CD14-positive monocyte (primary cell): Measurements from ENCODE around the gene HOXD13. TPM values are rescaled to one million over a fixed set of nuclear protein-coding genes. Genes with fewer than 3 reads are reported as not detected.

Experiments
- DNase-seq, 3 donors: peaks; one replicate each; pipeline ENCODE4 v3.0.0-alpha.2; 2011 to 2022
- H2AFZ ChIP-seq: 2 replicates; pipeline ENCODE4 v1.6.0; 2012; ENCODE audit warnings: mild to moderate bottlenecking, low read depth, low read length, inconsistent platforms; ENCODE audit not compliant: insufficient read depth, poor library complexity, severe bottlenecking
- H3K27ac ChIP-seq, 2 donors: 1 replicate in 1 of 2; 2 replicates in 1 of 2; pipeline ENCODE4 v1.5.1; 2012 to 2013; ENCODE audit warnings: low read length in 2 of 2, control low read depth in 1 of 2, inconsistent platforms in 1 of 2, low read depth in 1 of 2, mild to moderate bottlenecking in 1 of 2
- H3K27me3 ChIP-seq, 2 donors: one replicate each; pipeline versions ENCODE4 v1.6.0 to v1.6.1; 2011 to 2013; ENCODE audit warnings: low read length in 2 of 2; ENCODE audit not compliant: control insufficient read depth in 2 of 2, insufficient read depth in 2 of 2
- H3K36me3 ChIP-seq, 2 donors: replicated peaks in 1 of 2; 1 replicate in 1 of 2; 2 replicates in 1 of 2; pipeline versions ENCODE4 v1.5.1 to v1.6.1; 2012 to 2013; ENCODE audit warnings: low read length in 2 of 2, control low read depth in 1 of 2, inconsistent platforms in 1 of 2, mild to moderate bottlenecking in 1 of 2; ENCODE audit not compliant: insufficient read depth in 2 of 2, control insufficient read depth in 1 of 2
- H3K4me1 ChIP-seq, 2 donors: 1 replicate in 1 of 2; 2 replicates in 1 of 2; pipeline versions ENCODE4 v1.5.1 to v1.6.1; 2012 to 2013; ENCODE audit warnings: low read length in 2 of 2, control low read depth in 1 of 2, inconsistent platforms in 1 of 2, mild to moderate bottlenecking in 1 of 2, moderate library complexity in 1 of 2; ENCODE audit not compliant: insufficient read depth in 2 of 2, control insufficient read depth in 1 of 2
- H3K4me2 ChIP-seq: replicated peaks from 2 replicates; pipeline ENCODE3; 2012; ENCODE audit warnings: low read length, moderate library complexity, mild to moderate bottlenecking; ENCODE audit not compliant: poor library complexity, severe bottlenecking; ENCODE audit errors: extremely low read depth
- H3K4me3 ChIP-seq, 3 experiments: fragments of 200-600 bp in 1 of 3; sonication (generic) in 1 of 3; replicated peaks in 1 of 3; 1 replicate in 2 of 3; 2 replicates in 1 of 3; pipeline ENCODE4 v1.5.1; 2011 to 2013; ENCODE audit warnings: low read length in 3 of 3, mild to moderate bottlenecking in 3 of 3, control low read depth in 2 of 3, low read depth in 2 of 3, inconsistent platforms in 1 of 3, moderate library complexity in 1 of 3
- H3K79me2 ChIP-seq: 2 replicates; pipeline ENCODE4 v1.6.0; 2012; ENCODE audit warnings: mild to moderate bottlenecking, control low read depth, inconsistent platforms, low read length, moderate library complexity; ENCODE audit not compliant: insufficient read depth
- H3K9ac ChIP-seq: 2 replicates; pipeline ENCODE4 v1.6.0; 2017; ENCODE audit warnings: low read length, mild to moderate bottlenecking; ENCODE audit not compliant: insufficient read depth, poor library complexity, severe bottlenecking
- H3K9me3 ChIP-seq, 2 donors: replicated peaks in 1 of 2; 1 replicate in 1 of 2; 2 replicates in 1 of 2; pipeline versions ENCODE4 v1.5.1 to v1.6.1; 2012 to 2013; ENCODE audit warnings: low read length in 2 of 2, control low read depth in 1 of 2; ENCODE audit not compliant: control insufficient read depth in 1 of 2, insufficient read depth in 1 of 2
- H4K20me1 ChIP-seq: 2 replicates; pipeline ENCODE4 v1.6.0; 2012; ENCODE audit warnings: mild to moderate bottlenecking, low read length, control low read depth, moderate library complexity; ENCODE audit not compliant: insufficient read depth
- H3K27ac Mint-ChIP-seq, 7 donors: one replicate each; pipeline ENCODE4 v1.8.0; 2020; ENCODE audit warnings: mild to moderate bottlenecking in 7 of 7, mixed read lengths in 7 of 7, moderate library complexity in 6 of 7, inconsistent platforms in 2 of 7
- H3K27me3 Mint-ChIP-seq, 3 donors: one replicate each; pipeline ENCODE4 v1.8.0; 2021 to 2022; ENCODE audit warnings: low read depth in 3 of 3, mild to moderate bottlenecking in 3 of 3, mixed read lengths in 3 of 3, moderate library complexity in 3 of 3, inconsistent platforms in 1 of 3
- H3K36me3 Mint-ChIP-seq, 2 donors: one replicate each; pipeline ENCODE4 v1.8.0; 2020; ENCODE audit warnings: mixed read lengths in 2 of 2, inconsistent platforms in 1 of 2, mild to moderate bottlenecking in 1 of 2
- H3K4me1 Mint-ChIP-seq: one replicate; pipeline ENCODE4 v1.8.0; 2020; ENCODE audit warnings: mild to moderate bottlenecking, mixed read lengths
- H3K4me3 Mint-ChIP-seq, 2 donors: one replicate each; pipeline ENCODE4 v1.8.0; 2020; ENCODE audit warnings: mild to moderate bottlenecking in 2 of 2, mixed read lengths in 2 of 2, moderate library complexity in 1 of 2
- H3K9me3 Mint-ChIP-seq, 7 donors: one replicate each; pipeline ENCODE4 v1.8.0; 2020 to 2022; ENCODE audit warnings: mixed read lengths in 7 of 7, mild to moderate bottlenecking in 6 of 7, moderate library complexity in 6 of 7, inconsistent platforms in 2 of 7
- CTCF ChIP-seq: fragments of 200-600 bp; IDR thresholded peaks from one replicate; pipeline ENCODE4 v1.8.0; 2022; ENCODE audit warnings: antibody characterized with exemption, mild to moderate bottlenecking
- WGBS: methylation state at CpG from one replicate; pipeline ENCODE4 v1.1.5; 2013; ENCODE audit warnings: missing lambda C conversion rate; ENCODE audit not compliant: insufficient coverage; 5-methylcytosine and 5-hydroxymethylcytosine counted together
- intact Hi-C, 2 donors: fragments of 100-400 bp; cut with micrococcal nuclease; formaldehyde crosslinking; loops; one replicate each; pipeline versions ENCODE4 v1.15.0 to v1.15.1; 2023
- polyA plus RNA-seq, 3 donors: library from polyadenylated mRNA; depleted of rRNA in 1 of 3; unstranded in 2 of 3; stranded (reverse) in 1 of 3; fragments of 300-500 nt in 2 of 3; fragments of >200 nt in 1 of 3; fragmentation: Illumina TruSeq in 2 of 3; gene quantifications; 1 replicate in 2 of 3; 2 replicates in 1 of 3; pipeline ENCODE4 v1.2.3, GENCODE V29; 2012 to 2021

HOXD13 gene
- polyA plus RNA-seq, 3 donors, result not detected

GRCh38 chr2:176131848-176132158, 39.3 kb downstream of the HOXD13 start:
- H3K4me1 Mint-ChIP-seq, result peaks cover 40% of the 10 kb centered on the region
- H3K9ac ChIP-seq, result no peak overlapping the region
- no CpG with 5 or more reads among the region's 4 CpGs for WGBS
- no peaks in the 10 kb centered on the region for H4K20me1 ChIP-seq
- no peak overlapping the region for H2AFZ ChIP-seq
- peak overlapping the region in 1 of 2 donors; percentile 91 for H3K4me3 Mint-ChIP-seq
- peak overlapping the region; percentile 65 for H3K4me2 ChIP-seq
- H3K79me2 ChIP-seq, result no peaks in the 10 kb centered on the region
- H3K27me3 ChIP-seq, result peaks cover 92% of the 10 kb centered on the region in 2 donors
- H3K9me3 Mint-ChIP-seq, result peaks cover 0 to 44% (median 22%) of the 10 kb centered on the region in 7 donors
- peaks cover 90 to 98% (median 91%) of the 10 kb centered on the region in 3 donors for H3K27me3 Mint-ChIP-seq
- H3K4me1 ChIP-seq, result peaks cover 18 to 38% of the 10 kb centered on the region in 2 donors
- H3K9me3 ChIP-seq, result peaks cover 3 to 62% of the 10 kb centered on the region in 2 donors
- no peak for DNase-seq
- H3K27ac Mint-ChIP-seq, result no peak overlapping the region
- no peak for TF ChIP-seq CTCF
- intact Hi-C loops, result loop anchor here in 1 of 2 donors (5.0 kb wide), 1 partner anchor 1795 kb away; no protein-coding TSS in a partner anchor
- H3K36me3 Mint-ChIP-seq, result peaks cover 0 to 25% of the 10 kb centered on the region in 2 donors
- no peaks in the 10 kb centered on the region for H3K36me3 ChIP-seq
- H3K27ac ChIP-seq, result no peak overlapping the region
- H3K4me3 ChIP-seq, result peak overlapping the region in 1 of 3 experiments; percentile 62

GRCh38 chr2:176132205-176133171, 40.0 kb downstream of the HOXD13 start:
- 3% methylated on average over 15 of the region's 33 CpGs for WGBS
- intact Hi-C loops, result loop anchor here in 1 of 2 donors (5.0 kb wide), 1 partner anchor 1795 kb away; no protein-coding TSS in a partner anchor
- peak; percentile 20 to 27 (median 23) for DNase-seq
- peaks cover 0 to 45% (median 25%) of the 10 kb centered on the region in 7 donors for H3K9me3 Mint-ChIP-seq
- no peak overlapping the region for H3K27ac Mint-ChIP-seq
- H3K4me2 ChIP-seq, result peak overlapping the region; percentile 65
- no peaks in the 10 kb centered on the region for H3K79me2 ChIP-seq
- TF ChIP-seq CTCF, result no peak
- peaks cover 19 to 40% of the 10 kb centered on the region in 2 donors for H3K4me1 ChIP-seq
- H3K27me3 ChIP-seq, result peaks cover 92% of the 10 kb centered on the region in 2 donors
- peak overlapping the region in 1 of 3 experiments; percentile 62 for H3K4me3 ChIP-seq
- H3K36me3 Mint-ChIP-seq, result peaks cover 0 to 25% of the 10 kb centered on the region in 2 donors
- H3K4me1 Mint-ChIP-seq, result peaks cover 39% of the 10 kb centered on the region
- H4K20me1 ChIP-seq, result no peaks in the 10 kb centered on the region
- H3K9ac ChIP-seq, result no peak overlapping the region
- peak overlapping the region; percentile 65 to 91 for H3K4me3 Mint-ChIP-seq
- no peaks in the 10 kb centered on the region for H3K36me3 ChIP-seq
- H2AFZ ChIP-seq, result peak overlapping the region; percentile 19
- H3K27ac ChIP-seq, result no peak overlapping the region
- H3K27me3 Mint-ChIP-seq, result peaks cover 90 to 98% (median 91%) of the 10 kb centered on the region in 3 donors
- peaks cover 3 to 65% of the 10 kb centered on the region in 2 donors for H3K9me3 ChIP-seq
